Activated naive CD8-positive, alpha-beta T cell (primary cell): Measurements from ENCODE around the gene KCNJ12.
A peak's percentile ranks its signal among the peaks of the same experiment; 100 is the strongest.
"Not testable (repeated sequence)": the region's sequence is repeated elsewhere in the genome, so short reads cannot be mapped to it uniquely, and the experiment has no call there.

ENCODE experiments used
- H3K27ac Mint-ChIP-seq: one replicate; pipeline ENCODE4 v1.8.0; 2021; ENCODE audit warnings: mixed read lengths
- H3K27me3 Mint-ChIP-seq: one replicate; pipeline ENCODE4 v1.8.0; 2021; ENCODE audit warnings: mixed read lengths
- H3K36me3 Mint-ChIP-seq: one replicate; pipeline ENCODE4 v1.8.0; 2021; ENCODE audit warnings: mixed read lengths
- H3K4me1 Mint-ChIP-seq: one replicate; pipeline ENCODE4 v1.8.0; 2021; ENCODE audit warnings: low read depth, mixed read lengths
- H3K4me3 Mint-ChIP-seq: one replicate; pipeline ENCODE4 v1.8.0; 2021; ENCODE audit warnings: mild to moderate bottlenecking, mixed read lengths
- H3K9me3 Mint-ChIP-seq: one replicate; pipeline ENCODE4 v1.8.0; 2021; ENCODE audit warnings: low read depth, mixed read lengths

Gene KCNJ12

DNA sequence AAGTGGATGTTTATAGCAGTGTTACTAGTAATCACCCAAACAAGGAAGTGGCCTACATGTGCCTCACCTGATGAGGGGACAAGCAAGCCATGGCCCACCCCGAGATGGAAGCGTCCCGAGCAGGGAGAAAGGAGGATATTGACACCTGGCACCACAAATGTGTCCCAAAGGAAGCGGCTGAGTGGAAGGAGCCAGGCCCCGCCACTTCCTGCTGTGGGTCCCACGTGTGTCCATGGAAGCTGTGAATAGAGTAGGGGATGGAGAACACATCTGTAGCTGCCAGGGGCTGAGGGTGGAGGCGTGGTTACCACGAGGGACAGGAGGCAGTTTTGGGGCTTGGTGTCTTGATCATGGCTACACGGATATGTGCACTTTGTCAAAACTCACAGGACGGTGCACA, 49.2 kb downstream of the KCNJ12 start:
- Mint-ChIP-seq H3K27ac (no peak overlapping the region), H3K4me1 (peaks cover 12% of the 10 kb centered on the region), H3K27me3 (no peaks in the 10 kb centered on the region), H3K9me3 (no peaks in the 10 kb centered on the region), H3K36me3 (peaks cover 2% of the 10 kb centered on the region), H3K4me3 (no peak overlapping the region)

- Mint-ChIP-seq H3K9me3 (no peaks in the 10 kb centered on the region), H3K4me3 (no peak overlapping the region), H3K27ac (no peak overlapping the region), H3K27me3 (no peaks in the 10 kb centered on the region), H3K36me3 (peaks cover 2% of the 10 kb centered on the region), H3K4me1 (peaks cover 9% of the 10 kb centered on the region)
Measured at GRCh38 chr17:21425736-21426135, 49.6 kb downstream of the KCNJ12 start.

DNA sequence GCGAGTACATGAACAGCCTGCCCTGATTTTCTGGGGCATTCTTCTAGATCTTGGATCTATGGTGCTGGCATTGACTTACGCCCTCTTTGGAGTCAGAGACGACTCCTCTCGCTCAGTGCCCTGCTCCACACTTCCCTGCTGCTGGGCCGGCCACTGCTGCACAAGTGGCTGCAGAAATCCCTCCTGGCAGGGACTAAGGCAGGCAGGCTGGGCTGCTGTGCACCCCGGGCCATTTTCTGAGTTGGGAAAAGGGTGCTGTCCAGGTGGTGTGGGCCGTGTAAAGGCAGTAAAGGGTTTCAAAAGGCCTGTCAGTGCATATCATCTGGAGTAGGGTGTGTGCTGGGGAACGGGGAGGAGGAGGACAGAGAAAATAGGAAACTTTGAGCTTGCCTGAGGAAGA, 50.1 kb downstream of the KCNJ12 start:
- H3K9me3 Mint-ChIP-seq, H3K27ac Mint-ChIP-seq, H3K4me3 Mint-ChIP-seq, H3K27me3 Mint-ChIP-seq, H3K36me3 Mint-ChIP-seq, H3K4me1 Mint-ChIP-seq: not testable (repeated sequence)

GRCh38 chr17:21426876-21427275, 50.7 kb downstream of the KCNJ12 start:
- not testable (repeated sequence) for H3K27ac Mint-ChIP-seq, H3K9me3 Mint-ChIP-seq, H3K36me3 Mint-ChIP-seq, H3K4me3 Mint-ChIP-seq, H3K27me3 Mint-ChIP-seq, H3K4me1 Mint-ChIP-seq

- H3K4me3 Mint-ChIP-seq, H3K36me3 Mint-ChIP-seq, H3K27me3 Mint-ChIP-seq, H3K9me3 Mint-ChIP-seq, H3K4me1 Mint-ChIP-seq, H3K27ac Mint-ChIP-seq: not testable (repeated sequence)
Measured at GRCh38 chr17:21427727-21428126, 51.6 kb downstream of the KCNJ12 start.

- H3K27me3 Mint-ChIP-seq, H3K4me3 Mint-ChIP-seq, H3K4me1 Mint-ChIP-seq, H3K9me3 Mint-ChIP-seq, H3K36me3 Mint-ChIP-seq, H3K27ac Mint-ChIP-seq: not testable (repeated sequence)
Measured at GRCh38 chr17:21428752-21429424, 52.7 kb downstream of the KCNJ12 start.

DNA sequence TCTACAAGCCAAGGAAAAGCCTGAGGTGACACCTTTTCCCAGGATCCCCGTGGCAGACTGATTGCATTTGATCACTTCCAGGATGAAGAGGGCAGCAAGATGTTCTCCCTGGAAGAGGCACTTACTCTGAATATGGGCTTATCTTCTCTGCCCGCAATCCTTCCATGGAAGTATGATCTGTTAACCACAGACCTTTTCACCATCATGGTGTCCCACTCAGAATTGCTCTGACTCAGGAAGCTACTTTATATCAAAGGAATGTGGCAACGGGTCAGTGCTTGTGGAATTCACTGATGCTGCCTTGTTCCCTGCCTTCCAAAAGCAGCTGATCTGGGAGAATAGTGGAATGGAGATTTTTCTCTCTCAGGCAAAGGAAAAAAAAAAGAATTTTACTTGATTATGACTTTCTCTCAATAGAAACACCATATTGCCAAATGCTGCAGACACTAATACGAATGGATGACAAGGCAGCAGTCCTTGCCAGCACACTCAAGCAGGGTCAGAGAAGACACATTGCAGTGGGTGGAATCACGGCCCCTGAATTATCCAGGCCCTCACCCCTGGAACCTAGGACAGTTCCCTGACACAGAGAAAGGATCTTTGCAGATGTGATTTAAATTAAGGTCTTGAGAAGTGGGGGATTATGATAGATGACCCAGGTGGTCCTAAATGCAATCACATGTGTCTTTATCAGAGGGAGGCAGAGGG, 53.9 kb downstream of the KCNJ12 start:
- H3K36me3 Mint-ChIP-seq, H3K9me3 Mint-ChIP-seq, H3K27me3 Mint-ChIP-seq, H3K27ac Mint-ChIP-seq, H3K4me1 Mint-ChIP-seq, H3K4me3 Mint-ChIP-seq: not testable (repeated sequence)

DNA sequence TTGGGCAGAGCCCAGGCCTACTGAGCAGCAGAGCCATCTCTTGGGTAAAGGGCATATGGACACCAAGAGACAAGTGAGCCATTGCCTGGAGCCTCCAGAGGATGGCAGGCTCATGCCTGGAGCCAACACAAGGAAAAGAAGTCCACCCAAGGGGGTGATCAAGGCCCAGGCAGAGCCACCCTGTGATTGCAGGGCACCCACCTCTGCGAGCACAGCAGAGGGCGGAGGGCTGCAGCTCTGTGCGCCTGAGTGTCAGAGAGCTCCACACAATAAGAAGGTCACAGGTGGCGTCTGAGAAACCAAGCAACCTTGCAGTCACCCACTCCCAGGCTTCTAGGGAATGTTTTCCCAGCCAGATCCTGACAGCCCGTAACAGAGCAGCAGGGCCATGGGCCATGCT, 57.8 kb downstream of the KCNJ12 start:
- H3K27ac Mint-ChIP-seq, H3K4me3 Mint-ChIP-seq, H3K4me1 Mint-ChIP-seq, H3K9me3 Mint-ChIP-seq, H3K36me3 Mint-ChIP-seq, H3K27me3 Mint-ChIP-seq: not testable (repeated sequence)

DNA sequence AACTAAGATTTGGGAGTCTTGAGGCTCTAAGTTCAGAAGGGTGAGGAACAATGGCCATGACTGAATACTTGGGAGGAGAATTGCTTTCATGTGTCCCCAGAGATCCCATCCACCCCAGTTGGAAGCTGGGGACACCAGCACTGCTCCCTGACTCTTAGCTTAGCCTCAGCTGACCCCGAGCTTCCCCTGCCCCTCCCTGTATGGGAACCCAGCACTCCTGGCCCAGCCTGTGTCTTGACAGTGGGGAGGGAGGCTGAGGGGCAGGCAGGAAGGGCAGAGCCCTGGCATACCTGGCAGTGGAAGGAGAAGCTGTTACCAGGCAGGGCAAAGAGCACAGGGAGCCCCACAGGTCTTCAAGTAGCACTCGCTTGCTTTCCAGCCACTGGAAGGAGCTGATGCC, 58.8 kb downstream of the KCNJ12 start:
- H3K9me3 Mint-ChIP-seq, H3K4me1 Mint-ChIP-seq, H3K27me3 Mint-ChIP-seq, H3K4me3 Mint-ChIP-seq, H3K27ac Mint-ChIP-seq, H3K36me3 Mint-ChIP-seq: not testable (repeated sequence)

DNA sequence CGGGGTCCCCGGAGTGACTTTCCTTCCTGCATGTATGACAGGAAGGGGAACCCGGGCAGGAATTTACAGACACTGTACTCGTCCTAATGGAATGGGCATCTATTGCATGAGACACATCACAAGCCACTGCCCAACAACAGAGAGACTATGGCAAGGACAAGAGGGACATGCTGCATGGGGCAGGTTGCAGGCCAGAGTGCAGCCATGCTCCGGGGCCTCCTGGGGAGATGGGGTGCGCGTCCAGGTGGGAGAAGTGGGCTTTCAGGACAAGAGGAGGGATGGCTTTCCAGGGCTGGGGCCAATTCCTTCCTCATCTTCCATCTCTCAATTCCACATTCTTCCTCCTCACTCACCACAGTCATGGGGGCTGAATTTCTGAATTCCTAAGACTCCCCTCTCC, 60.3 kb downstream of the KCNJ12 start:
- not testable (repeated sequence) for H3K27me3 Mint-ChIP-seq, H3K4me1 Mint-ChIP-seq, H3K36me3 Mint-ChIP-seq, H3K27ac Mint-ChIP-seq, H3K4me3 Mint-ChIP-seq, H3K9me3 Mint-ChIP-seq

GRCh38 chr17:21436883-21437836, 61.0 kb downstream of the KCNJ12 start:
- H3K27me3 Mint-ChIP-seq, H3K9me3 Mint-ChIP-seq, H3K27ac Mint-ChIP-seq, H3K36me3 Mint-ChIP-seq, H3K4me1 Mint-ChIP-seq, H3K4me3 Mint-ChIP-seq: not testable (repeated sequence)

DNA sequence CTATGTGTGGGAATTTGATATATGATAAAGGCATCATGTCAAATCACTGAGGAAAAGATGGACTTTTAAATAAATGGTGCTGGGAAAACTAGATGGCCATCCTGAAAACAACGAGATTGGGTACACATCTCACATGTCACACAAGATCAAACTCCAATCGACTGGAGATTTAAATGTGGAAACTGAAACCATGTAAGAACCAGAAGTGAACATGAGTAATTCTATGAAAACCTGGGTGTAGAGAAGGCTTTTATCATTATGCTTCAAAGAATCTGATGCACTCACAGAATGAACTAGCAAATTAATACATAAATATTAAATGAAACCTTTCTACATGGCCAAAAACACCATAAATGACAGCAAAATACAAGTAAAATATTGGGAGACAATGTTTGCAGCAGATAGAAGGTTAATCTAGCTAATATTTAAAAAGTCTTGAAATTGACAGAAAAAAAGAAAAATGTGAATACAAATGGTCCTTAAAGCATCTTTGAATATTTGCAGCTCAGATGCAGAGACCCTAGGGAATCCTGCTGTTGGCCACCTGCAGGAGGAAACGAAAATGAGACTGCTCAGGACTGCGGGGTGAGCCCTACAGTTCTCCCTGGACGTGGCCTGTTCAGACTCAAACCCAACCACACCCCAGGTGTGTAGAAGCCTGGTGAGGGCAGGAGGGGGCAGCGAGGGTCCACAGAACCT, 62.3 kb downstream of the KCNJ12 start:
- not testable (repeated sequence) for H3K4me1 Mint-ChIP-seq, H3K27me3 Mint-ChIP-seq, H3K9me3 Mint-ChIP-seq, H3K36me3 Mint-ChIP-seq, H3K4me3 Mint-ChIP-seq
- H3K27ac Mint-ChIP-seq: peak overlapping the region; percentile 28

- H3K27ac Mint-ChIP-seq, H3K4me1 Mint-ChIP-seq: not testable (repeated sequence)
Measured at GRCh38 chr17:21439015-21439336, 62.8 kb downstream of the KCNJ12 start.

GRCh38 chr17:21445091-21445650, 69.0 kb downstream of the KCNJ12 start:
- H3K9me3 Mint-ChIP-seq: no peaks in the 10 kb centered on the region
- no peaks in the 10 kb centered on the region for H3K36me3 Mint-ChIP-seq
- peaks cover 2% of the 10 kb centered on the region for H3K27me3 Mint-ChIP-seq
- H3K4me3 Mint-ChIP-seq: no peak overlapping the region
- no peak overlapping the region for H3K27ac Mint-ChIP-seq
- no peaks in the 10 kb centered on the region for H3K4me1 Mint-ChIP-seq

More at GRCh38 chr17:21439015-21439336, 62.8 kb downstream of the KCNJ12 start:
- H3K36me3 Mint-ChIP-seq, H3K9me3 Mint-ChIP-seq, H3K4me3 Mint-ChIP-seq, H3K27me3 Mint-ChIP-seq: not testable (repeated sequence)

GRCh38 chr17:21447552-21447951, 71.4 kb downstream of the KCNJ12 start:
- not testable (repeated sequence) for H3K36me3 Mint-ChIP-seq, H3K27ac Mint-ChIP-seq, H3K4me1 Mint-ChIP-seq, H3K9me3 Mint-ChIP-seq, H3K27me3 Mint-ChIP-seq, H3K4me3 Mint-ChIP-seq
